Measurements from ENCODE around the gene CRYM. TPM values are rescaled to one million over a fixed set of nuclear protein-coding genes. Genes with fewer than 3 reads are reported as not detected.
"Not testable (repeated sequence)": the region's sequence is repeated elsewhere in the genome, so short reads cannot be mapped to it uniquely, and the experiment has no call there.

Gene CRYM
- not detected for total RNA-seq

DNA sequence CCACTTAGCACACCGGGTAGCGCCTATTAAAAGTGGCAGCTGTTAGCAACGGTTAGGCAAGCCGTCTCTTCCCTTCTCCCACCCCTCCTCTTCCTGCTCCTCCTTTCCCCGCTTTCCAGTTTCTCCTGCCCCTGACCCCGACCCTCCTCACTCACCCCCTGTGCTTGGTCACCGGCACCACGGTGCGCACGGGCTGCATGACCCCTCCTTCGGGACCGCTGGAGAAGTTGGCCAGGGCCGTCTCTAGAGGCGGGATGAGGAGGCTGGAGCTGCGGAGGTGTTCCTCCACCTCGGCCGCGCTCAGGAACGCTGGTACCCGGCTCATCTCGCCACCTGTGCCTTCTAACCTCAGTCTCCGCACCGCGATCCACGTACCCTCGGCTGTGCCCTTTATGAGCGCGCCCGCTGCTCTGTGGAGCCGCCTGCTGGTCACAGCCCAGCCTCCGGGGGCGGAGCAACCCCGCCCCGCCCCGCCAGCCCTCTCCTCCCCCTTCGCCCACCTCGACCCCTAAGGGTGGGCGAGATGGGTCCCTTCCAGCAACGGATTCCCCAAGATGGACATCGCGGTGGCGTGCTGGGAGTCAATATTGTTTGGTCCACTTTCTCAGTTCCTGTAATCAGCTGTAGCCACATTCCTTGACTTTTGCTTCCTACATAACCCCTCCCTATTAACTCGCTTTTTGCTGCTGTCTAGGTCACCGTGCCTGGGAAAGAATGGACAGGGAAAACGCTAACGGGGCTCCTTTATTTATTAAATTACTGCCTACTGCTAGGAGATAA lies at the start of gene CRYM:
TSS of gene CRYM (minus strand) at position 364 of the 780 bp plus-strand sequence. CDS start at position 325, 39 bp downstream.
- peak within 1 kb of the TSS; percentile 11 for H3K4me3 Mint-ChIP-seq
- CTCF ChIA-PET: no interaction called here

DNA sequence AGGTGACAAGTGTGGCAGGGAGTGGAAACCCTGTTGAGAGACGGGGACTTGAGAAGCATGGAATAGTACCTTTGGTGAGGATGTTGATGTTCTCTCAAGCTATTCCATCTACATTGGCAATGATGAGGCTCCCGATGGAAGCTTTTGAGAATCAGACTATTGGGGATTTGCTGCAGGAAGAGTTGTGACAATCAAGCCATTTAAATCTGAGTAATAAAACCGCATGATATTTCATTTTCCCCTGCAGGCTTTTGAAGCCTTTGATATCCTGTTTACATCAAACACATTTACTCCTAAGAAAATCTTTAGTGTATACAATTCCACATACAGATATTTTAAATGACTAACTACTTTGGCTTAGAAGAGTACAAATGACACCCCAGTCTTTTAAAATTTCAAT lies 49.0 kb upstream of the CRYM start:
- no peaks in the 10 kb centered on the region for H3K36me3 Mint-ChIP-seq (ENCODE audit: low read depth)
- H3K4me1 Mint-ChIP-seq: no peaks in the 10 kb centered on the region
- H3K4me3 Mint-ChIP-seq: no peak overlapping the region
- POLR2A ChIA-PET: no interaction called here
- H3K27ac Mint-ChIP-seq: no peak overlapping the region
- DNase-seq: no peak
- peaks cover 10% of the 10 kb centered on the region for H3K27me3 Mint-ChIP-seq
- CTCF ChIA-PET: no interaction called here
- peaks cover 9% of the 10 kb centered on the region for H3K9me3 Mint-ChIP-seq

More for the DNA sequence above, at the start of gene CRYM:
- Mint-ChIP-seq H3K27ac (no peak within 1 kb of the TSS), H3K27me3 (peaks cover 68% of the 10 kb centered on the region), H3K4me1 (peaks cover 1% of the 10 kb centered on the region), H3K36me3 (ENCODE audit: low read depth) (no peaks in the 10 kb centered on the region), H3K9me3 (no peaks in the 10 kb centered on the region)
- POLR2A ChIA-PET: no interaction called here
- peak; percentile 52 for DNase-seq

DNA sequence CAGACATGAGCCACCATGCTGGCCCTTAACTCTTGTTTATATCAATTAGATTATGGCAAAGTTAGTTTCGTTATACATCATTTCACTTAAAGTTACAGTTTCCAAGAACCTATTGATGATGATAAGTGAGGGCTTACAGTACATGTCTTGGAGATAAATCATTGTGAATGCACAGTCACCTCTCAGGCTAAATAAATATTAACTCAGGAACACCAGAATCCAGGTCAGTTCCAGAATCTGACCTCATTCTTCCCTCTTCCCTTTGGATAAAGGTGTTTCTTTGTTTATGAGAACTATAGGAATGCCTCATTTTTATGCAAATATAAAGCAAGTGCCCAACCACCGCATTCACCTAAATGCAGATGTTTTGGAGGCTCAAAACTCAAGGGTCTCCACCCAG lies 48.4 kb upstream of the CRYM start:
- Mint-ChIP-seq H3K9me3 (peaks cover 9% of the 10 kb centered on the region), H3K36me3 (ENCODE audit: low read depth) (no peaks in the 10 kb centered on the region), H3K4me3 (no peak overlapping the region), H3K4me1 (no peaks in the 10 kb centered on the region), H3K27me3 (peaks cover 6% of the 10 kb centered on the region), H3K27ac (no peak overlapping the region)
- no peak for DNase-seq
- ChIA-PET POLR2A (no interaction called here), CTCF (no interaction called here)

DNA sequence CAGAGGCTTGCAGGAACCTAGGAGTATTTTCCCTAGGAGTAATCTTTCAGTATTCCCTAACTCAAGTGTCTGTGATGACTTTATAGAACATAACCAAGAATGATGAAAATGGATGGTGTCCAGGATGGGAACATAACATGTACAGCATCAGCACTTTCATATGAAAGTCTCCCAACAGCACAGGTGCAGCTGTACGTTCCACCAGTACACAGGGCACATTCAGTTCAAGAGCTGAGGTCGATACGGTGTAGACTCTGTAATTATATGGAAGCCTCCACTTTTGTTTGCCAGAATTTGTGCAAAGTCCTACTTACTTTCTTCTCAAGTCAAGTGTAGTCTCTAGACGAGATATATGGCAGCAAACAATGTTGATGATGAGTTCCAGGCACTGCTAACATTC lies 46.2 kb upstream of the CRYM start:
- CTCF ChIA-PET: no interaction called here
- Mint-ChIP-seq H3K27me3 (peaks cover 7% of the 10 kb centered on the region), H3K27ac (no peak overlapping the region), H3K9me3 (peaks cover 9% of the 10 kb centered on the region), H3K4me3 (no peak overlapping the region), H3K4me1 (no peaks in the 10 kb centered on the region), H3K36me3 (ENCODE audit: low read depth) (no peaks in the 10 kb centered on the region)
- DNase-seq: no peak
- POLR2A ChIA-PET: no interaction called here

DNA sequence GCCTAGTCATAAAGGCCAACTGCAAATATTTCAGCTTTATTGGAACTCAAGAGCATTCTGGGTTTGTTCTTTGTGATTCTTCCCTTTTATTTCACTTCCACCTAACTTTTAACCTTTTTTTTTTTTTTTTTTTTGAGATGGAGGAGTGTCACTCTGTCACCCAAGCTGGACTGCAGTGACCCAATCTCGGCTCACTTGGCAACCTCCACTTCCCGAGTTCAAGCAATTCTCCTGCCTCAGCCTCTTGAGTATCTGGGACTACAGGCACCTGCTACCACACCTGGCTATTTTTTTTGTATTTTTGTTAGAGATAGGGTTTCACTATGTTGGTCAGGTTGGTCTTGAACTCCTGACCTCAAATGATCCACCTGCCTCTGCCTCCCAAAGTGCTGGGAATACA lies 44.2 kb upstream of the CRYM start:
- H3K36me3 Mint-ChIP-seq (ENCODE audit: low read depth); DNase-seq; H3K9me3 Mint-ChIP-seq; H3K27me3 Mint-ChIP-seq; H3K4me1 Mint-ChIP-seq; POLR2A ChIA-PET; H3K27ac Mint-ChIP-seq; H3K4me3 Mint-ChIP-seq: not testable (repeated sequence)
- CTCF ChIA-PET: interaction anchor here (0.7 kb wide), 1 partner anchor 267 kb away, joined by 4 read pairs; no protein-coding TSS in a partner anchor

DNA sequence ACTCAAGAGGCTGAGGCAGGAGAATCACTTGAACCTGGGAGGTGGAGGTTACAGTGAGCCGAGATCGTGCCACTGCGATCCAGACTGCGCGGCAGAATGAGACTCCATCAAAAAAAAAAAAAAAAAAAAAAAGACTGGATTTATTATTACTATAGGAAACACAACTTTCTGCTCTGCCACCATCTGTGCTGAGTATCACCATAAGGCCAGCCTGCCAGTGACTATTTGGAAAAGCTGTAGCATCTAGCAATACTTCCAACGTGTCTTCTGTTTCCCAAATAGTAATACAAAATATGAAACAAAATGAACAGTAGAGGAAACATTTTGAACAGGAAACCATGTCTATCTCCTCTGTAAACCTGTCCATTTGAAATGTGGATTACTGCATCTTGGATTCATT lies 43.6 kb upstream of the CRYM start:
- Mint-ChIP-seq H3K4me1 (no peaks in the 10 kb centered on the region), H3K27ac (no peak overlapping the region), H3K27me3 (peaks cover 7% of the 10 kb centered on the region), H3K4me3 (no peak overlapping the region), H3K36me3 (ENCODE audit: low read depth) (no peaks in the 10 kb centered on the region), H3K9me3 (no peaks in the 10 kb centered on the region)
- no peak for DNase-seq
- ChIA-PET POLR2A (no interaction called here), CTCF (no interaction called here)

DNA sequence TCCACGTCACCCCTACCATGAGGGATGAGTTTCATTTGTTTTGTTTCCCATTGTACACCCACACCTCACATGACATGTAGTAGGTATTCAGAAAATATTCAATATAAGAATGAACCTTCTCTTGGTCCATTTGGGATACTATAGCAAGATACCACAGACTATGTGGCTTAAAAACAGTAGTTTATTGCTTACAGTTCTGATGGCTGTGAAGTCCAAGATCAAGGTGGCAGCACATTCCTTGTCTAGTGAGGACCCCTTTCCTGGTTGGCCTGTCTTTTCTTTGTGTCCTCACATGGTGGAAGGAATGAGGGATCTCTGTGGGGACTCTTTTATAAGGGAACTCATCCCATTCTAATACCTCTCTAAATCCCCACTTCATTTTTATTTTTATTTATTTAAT lies 36.2 kb upstream of the CRYM start:
- Mint-ChIP-seq H3K4me3 (no peak overlapping the region), H3K27me3 (peaks cover 10% of the 10 kb centered on the region), H3K4me1 (no peaks in the 10 kb centered on the region), H3K9me3 (no peaks in the 10 kb centered on the region), H3K27ac (no peak overlapping the region), H3K36me3 (ENCODE audit: low read depth) (no peaks in the 10 kb centered on the region)
- ChIA-PET CTCF (no interaction called here), POLR2A (no interaction called here)
- DNase-seq: no peak

DNA sequence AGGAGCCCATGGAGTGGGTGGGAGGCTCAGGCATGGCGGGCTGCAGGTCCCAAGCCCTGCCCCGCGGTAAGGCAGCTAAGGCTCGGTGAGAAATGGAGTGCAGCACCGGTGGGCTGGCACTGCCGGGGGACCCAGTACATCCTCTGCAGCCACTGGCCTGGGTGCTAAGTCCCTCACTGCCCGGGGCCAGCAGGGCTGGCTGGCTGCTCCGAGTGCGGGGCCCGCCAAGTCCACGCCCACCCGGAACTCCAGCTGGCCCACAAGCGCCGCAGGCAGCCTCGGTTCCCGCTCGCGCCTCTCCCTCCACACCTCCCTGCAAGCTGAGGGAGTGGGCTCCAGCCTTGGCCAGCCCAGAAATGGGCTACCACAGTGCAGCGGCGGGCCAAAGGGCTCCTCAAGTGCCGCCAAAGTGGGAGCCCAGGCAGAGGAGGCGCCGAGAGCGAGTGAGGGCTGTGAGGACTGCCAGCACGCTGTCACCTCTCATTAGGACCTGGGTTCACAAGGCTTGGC lies 34.8 kb upstream of the CRYM start:
- H3K4me3 Mint-ChIP-seq; H3K9me3 Mint-ChIP-seq; H3K36me3 Mint-ChIP-seq (ENCODE audit: low read depth); DNase-seq; H3K4me1 Mint-ChIP-seq; CTCF ChIA-PET; H3K27ac Mint-ChIP-seq; POLR2A ChIA-PET: not testable (repeated sequence)
- H3K27me3 Mint-ChIP-seq: peaks cover 12% of the 10 kb centered on the region

DNA sequence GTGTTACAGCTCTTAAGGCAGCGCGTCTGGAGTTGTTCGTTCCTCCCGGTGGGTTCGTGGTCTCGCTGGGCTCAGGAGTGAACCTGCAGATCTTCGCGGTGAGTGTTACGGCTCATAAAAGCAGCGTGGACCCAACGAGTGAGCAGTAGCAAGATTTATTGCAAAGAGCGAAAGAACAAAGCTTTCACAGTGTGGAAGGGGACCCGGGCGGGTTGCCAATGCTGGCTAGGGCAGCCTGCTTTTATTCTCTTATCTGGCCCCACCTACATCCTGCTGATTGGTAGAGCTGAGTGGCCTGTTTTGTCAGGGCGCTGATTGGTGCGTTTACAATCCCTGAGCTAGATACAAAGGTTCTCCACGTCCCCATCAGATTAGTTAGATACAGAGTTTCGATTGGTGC lies 34.0 kb upstream of the CRYM start:
- POLR2A ChIA-PET, DNase-seq, CTCF ChIA-PET: not testable (repeated sequence)

DNA sequence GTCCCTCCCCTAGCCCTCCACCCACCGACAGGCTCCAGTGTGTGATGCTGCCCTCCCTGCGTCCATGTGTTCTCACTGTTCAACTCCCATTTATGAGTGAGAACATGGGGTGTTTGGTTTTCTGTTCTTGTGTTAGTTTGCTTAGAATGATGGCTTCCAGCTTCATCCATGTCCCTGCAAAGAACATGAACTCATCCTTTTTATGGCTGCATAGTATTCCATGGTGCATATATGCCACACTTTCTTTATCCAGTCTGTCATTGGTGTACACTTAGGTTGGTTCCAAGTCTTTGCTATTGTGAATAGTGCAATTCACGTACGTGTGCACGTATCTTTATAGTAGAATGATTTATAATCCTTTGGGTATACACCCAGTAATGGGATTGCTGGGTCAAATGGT lies 28.6 kb upstream of the CRYM start:
- H3K4me1 Mint-ChIP-seq; CTCF ChIA-PET; H3K9me3 Mint-ChIP-seq; POLR2A ChIA-PET; H3K36me3 Mint-ChIP-seq (ENCODE audit: low read depth); DNase-seq; H3K27ac Mint-ChIP-seq; H3K4me3 Mint-ChIP-seq: not testable (repeated sequence)
- H3K27me3 Mint-ChIP-seq: peaks cover 24% of the 10 kb centered on the region

More for the DNA sequence above, 34.0 kb upstream of the CRYM start:
- H3K27me3 Mint-ChIP-seq: peaks cover 12% of the 10 kb centered on the region
- not testable (repeated sequence) for H3K9me3 Mint-ChIP-seq; H3K36me3 Mint-ChIP-seq (ENCODE audit: low read depth); H3K4me3 Mint-ChIP-seq; H3K27ac Mint-ChIP-seq; H3K4me1 Mint-ChIP-seq

DNA sequence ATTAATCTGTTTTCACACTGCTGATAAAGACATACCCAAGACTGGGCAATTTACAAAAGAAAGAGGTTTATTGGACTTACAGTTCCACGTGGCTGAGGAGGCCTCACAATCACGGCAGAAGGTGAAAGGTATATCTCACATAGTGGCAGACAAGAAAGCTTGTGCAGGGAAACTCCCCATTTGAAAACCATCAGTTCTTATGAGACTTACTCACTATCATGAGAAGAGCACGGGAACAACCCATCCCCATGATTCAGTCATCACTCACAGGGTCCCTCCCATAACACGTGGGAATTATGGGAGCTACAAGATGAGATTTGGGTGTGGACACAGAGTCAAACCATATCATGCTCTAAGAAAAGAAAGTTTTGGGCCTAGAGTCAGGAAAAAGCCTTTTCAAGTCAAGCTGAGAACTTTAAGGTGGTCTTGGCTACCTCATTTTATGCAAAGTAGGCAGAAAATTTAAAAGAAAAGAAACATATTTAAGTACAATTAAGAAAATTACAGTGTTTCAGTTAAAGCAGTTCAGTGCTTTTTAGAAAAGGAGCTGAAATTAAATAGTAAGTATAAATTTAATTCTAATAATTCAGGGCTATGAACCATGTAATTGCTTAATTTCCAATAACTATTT lies 24.9 kb upstream of the CRYM start:
- peaks cover 33% of the 10 kb centered on the region for H3K27me3 Mint-ChIP-seq
- ChIA-PET CTCF (interaction anchor here (2.7 kb wide), 1 partner anchor 143 kb away, joined by 13 read pairs; the partner anchor contains the start of gene LDAF1), POLR2A (no interaction called here)
- H3K4me3 Mint-ChIP-seq: no peak overlapping the region
- no peak for DNase-seq
- no peak overlapping the region for H3K27ac Mint-ChIP-seq
- H3K9me3 Mint-ChIP-seq: no peaks in the 10 kb centered on the region
- H3K36me3 Mint-ChIP-seq (ENCODE audit: low read depth): no peaks in the 10 kb centered on the region
- H3K4me1 Mint-ChIP-seq: peaks cover 21% of the 10 kb centered on the region

DNA sequence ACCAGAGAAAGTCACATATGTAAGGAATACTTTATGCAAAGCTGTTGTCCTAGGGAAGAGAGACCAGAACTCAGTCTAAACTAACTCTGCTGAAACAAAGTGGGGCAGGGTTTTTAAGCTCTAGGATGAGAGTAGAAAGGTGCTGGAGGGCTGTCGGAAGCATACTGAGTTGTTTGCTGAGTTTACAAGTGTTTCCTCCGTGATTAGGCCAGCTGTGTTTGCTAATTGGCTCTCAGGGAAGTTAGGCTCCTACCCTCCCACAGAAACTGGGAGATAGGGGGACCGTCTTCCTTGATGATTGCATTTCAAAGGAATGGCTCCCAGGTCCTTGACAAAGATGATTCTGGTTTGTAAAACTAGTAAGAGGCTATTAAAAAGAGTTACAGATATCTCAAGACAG lies 24.4 kb upstream of the CRYM start:
- Mint-ChIP-seq H3K36me3 (ENCODE audit: low read depth) (no peaks in the 10 kb centered on the region), H3K9me3 (no peaks in the 10 kb centered on the region), H3K4me3 (peak overlapping the region; percentile 91), H3K27ac (no peak overlapping the region), H3K27me3 (peaks cover 33% of the 10 kb centered on the region), H3K4me1 (peaks cover 21% of the 10 kb centered on the region)
- no peak for DNase-seq
- ChIA-PET POLR2A (no interaction called here), CTCF (interaction anchor here (2.7 kb wide), 1 partner anchor 143 kb away, joined by 13 read pairs; the partner anchor contains the start of gene LDAF1)

DNA sequence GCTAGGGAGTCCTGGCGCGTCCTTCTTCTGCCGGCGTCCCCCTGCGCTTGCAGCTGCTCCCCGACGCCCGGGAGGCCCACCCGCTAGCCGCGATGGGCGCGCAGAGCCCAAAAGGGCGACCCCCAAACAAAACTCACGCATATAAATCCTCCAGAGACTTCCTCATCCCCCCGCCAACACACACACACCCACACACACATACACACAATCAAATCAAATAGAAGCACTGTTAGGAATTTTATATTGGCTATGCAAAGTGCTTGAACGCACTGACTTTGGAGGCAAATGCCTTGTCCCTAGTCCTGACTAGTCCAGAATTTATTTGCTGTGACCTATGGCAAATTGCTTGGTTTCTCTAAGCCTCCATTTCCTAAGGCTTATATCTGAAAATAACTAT lies 23.8 kb upstream of the CRYM start:
- CTCF ChIA-PET: interaction anchor here (1.2 to 2.7 kb wide), 3 partner anchors 16 to 142 kb away, joined by 3 to 13 read pairs (median 6); partner anchors contain the start of gene LDAF1
- Mint-ChIP-seq H3K4me1 (peaks cover 21% of the 10 kb centered on the region), H3K36me3 (ENCODE audit: low read depth) (no peaks in the 10 kb centered on the region), H3K9me3 (no peaks in the 10 kb centered on the region), H3K27me3 (peaks cover 34% of the 10 kb centered on the region), H3K27ac (no peak overlapping the region), H3K4me3 (peak overlapping the region; percentile 91)
- DNase-seq: no peak
- POLR2A ChIA-PET: interaction anchor here (1.0 kb wide), 1 partner anchor 36 kb away, joined by 3 read pairs; no protein-coding TSS in a partner anchor
